GM18868 (cell line): ENCODE measurements around the gene SLC35A1.
"Not testable (repeated sequence)": the region's sequence is repeated elsewhere in the genome, so short reads cannot be mapped to it uniquely, and the experiment has no call there.

Source experiments
- ATAC-seq: cut with Tn5 transposase; IDR thresholded peaks from one replicate; pipeline ENCODE4 v1.9.1; 2021; ENCODE audit warnings: mild to moderate bottlenecking, moderate library complexity; ENCODE audit not compliant: unreplicated experiment

SLC35A1 gene, protein sequence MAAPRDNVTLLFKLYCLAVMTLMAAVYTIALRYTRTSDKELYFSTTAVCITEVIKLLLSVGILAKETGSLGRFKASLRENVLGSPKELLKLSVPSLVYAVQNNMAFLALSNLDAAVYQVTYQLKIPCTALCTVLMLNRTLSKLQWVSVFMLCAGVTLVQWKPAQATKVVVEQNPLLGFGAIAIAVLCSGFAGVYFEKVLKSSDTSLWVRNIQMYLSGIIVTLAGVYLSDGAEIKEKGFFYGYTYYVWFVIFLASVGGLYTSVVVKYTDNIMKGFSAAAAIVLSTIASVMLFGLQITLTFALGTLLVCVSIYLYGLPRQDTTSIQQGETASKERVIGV

DNA sequence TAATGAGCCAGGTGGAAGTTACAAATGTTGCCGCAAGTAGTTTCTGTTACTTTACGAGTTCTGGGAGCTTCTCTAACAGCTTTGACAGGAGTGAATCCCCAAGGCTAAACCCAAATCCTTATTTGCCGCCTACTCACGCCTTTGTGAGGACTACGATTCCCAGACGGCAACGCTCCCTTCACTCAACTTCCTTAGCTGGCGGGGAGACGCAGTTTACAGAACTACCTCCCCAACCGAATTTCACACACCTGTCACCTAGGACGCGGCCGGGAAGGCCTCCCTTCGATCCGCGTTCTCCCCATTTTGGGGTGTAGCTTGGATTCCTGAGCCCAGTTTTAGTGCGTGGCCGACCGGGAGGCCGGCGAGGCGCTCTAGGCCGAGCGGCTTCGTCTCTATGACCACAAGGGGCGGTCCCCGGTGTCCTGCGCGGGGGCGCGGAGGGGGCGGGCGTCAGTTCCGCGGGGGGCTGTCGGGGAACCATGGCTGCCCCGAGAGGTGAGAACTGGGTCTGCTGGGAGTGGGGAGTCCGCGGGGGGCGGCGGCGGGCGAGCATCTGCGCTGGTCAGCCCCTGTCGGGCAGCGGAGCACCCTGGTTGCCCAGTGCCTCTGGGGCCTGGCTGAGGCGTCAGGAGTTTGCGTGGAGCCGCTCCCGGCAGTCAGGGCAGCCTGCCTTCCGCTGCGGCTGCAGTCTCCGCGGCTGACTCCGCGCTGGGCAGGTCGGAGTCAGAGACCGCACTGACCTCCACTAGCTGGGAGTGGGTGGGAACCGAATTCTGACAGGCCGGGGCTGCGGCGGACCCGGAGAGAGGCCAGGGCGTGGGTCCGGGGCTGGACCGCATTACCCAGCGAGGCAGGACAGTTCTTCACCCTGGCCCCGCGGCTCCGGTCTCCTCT lies at the start of gene SLC35A1:
SLC35A1 (plus strand) TSS at position 450 of the 894 bp plus-strand sequence; CDS start at position 480, 30 bp downstream.
- ATAC-seq, result peak; percentile 95

DNA sequence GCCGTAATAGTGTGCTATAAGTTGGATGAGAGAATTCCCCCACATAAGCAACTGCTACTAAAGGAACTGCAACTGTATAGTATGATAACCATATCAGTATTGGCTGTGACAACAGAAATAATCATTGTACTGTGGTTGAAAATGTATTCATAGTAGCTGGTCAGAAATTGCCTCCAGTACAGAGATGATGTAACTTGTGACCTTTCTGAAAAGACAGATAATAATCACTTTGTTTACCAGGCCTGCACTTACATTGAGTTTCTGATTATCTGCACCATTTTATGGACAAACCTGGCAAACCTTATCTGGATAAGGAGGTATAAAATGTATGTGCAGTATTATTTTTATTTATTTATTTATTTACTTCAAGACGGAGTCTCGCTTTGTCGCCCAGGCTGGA lies 46.0 kb upstream of the SLC35A1 start:
- ATAC-seq, result no peak

DNA sequence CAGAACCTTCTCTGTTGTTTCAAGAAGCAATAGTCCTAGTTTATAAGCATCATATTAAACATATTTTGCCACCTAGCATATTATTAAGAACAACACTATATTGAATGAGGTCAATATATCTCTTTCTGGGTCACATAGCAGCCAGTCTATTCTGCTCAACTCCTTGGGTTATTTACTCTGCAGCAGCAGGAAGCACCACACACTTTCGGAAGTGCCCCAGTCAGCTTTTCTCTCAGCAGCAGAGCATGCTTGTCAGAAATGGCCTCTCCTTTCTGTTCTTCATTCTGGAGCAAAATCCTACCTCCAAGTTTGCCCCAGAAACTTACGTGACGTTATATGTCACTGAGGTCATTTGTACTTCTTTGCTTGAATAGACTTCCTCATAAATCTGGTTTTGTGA lies 42.3 kb upstream of the SLC35A1 start:
- ATAC-seq, result no peak

DNA sequence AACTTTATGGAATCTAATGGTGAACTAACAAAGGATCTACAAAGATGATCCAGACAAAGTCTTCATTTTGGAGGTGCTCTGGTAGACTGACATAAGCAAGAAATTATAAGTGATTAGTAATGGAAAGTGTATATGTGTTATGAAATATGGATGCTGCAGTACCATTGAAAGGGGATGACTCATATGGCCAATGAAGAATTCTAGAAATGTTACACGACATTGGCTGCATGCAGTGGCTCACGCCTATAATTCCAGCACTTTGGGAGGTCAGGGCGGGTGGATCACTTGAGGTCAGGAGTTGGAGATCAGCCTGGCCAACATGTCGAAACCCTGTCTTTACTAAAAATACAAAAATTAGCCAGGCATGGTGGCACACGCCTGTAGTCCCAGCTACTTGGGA lies 41.5 kb upstream of the SLC35A1 start:
- ATAC-seq, result no peak

DNA sequence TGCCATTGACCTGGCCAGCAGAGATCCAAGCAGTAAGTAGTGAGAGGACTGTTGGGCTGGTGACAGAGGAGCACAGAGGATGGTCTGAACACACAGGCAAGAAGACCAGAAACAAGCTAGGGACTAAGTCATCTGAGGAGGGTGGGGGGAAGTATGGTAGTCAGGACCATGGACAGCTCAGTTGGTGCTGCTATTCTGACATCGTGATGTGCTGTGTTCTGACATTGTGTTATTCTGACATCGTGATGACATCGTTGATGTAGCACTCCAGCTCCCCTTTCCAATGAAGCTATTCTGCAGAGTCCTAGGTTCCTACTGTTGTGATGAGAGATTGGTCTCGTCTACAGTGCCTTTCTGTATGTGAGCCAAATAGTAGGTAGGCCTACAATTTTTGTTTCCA lies 36.3 kb upstream of the SLC35A1 start:
- ATAC-seq, result peak; percentile 54

DNA sequence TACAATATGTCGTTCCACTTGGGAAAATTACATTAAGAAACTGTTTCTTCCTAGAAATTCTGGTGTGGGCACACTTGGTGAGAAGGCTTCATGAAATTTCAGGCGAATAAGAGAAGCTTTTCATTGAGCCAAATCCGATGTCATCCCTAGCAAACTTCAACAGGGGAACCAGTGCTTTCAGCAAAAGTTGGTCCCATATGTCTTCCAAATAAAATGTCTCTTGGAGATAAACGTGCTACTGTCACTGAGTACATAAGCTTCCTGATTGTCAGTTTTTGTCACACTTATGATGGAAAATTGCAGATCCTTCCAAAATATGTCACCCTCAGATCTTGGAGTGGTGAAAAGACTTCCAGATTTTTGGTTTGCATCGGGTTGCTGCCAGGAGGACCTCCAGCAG lies 31.1 kb upstream of the SLC35A1 start:
- no peak for ATAC-seq

DNA sequence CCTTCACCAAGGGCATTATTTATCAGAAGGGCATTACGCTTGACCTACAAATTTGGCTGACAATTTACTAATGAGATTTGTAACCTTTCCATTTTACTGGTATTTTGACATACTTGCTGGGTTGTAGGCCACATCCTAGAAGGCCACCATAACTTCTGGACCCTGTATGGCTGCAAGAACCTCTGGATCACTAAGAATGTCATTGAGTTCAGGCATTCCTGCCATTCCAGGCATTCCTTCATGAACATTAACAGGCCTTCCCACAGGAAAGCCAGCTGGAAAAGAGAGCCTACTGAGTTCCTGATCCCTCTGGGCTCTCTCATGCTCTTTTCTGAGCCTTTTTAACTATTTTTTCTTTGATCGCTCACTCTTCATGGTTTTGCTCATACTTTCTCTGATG lies 28.4 kb upstream of the SLC35A1 start:
- ATAC-seq, result no peak

DNA sequence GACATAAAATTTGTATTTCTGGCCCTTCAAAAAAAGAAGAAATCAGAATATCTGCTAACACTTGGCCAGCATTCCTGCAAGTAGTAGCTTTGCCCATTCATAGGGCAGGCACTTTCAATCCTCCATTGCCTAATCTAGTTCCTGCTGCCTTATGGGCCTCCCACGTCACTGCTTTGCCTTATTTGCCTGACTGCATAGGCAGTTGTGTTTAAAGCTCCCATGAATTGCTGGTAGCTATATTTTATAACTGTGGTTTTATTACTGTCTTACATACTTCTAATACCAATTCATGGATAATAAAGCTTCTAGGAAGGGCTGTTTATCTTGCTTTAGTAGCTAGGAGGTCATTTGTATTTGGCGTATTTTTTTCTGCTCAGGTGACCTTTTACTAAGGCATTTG lies 7.7 kb upstream of the SLC35A1 start:
- ATAC-seq, result no peak

DNA sequence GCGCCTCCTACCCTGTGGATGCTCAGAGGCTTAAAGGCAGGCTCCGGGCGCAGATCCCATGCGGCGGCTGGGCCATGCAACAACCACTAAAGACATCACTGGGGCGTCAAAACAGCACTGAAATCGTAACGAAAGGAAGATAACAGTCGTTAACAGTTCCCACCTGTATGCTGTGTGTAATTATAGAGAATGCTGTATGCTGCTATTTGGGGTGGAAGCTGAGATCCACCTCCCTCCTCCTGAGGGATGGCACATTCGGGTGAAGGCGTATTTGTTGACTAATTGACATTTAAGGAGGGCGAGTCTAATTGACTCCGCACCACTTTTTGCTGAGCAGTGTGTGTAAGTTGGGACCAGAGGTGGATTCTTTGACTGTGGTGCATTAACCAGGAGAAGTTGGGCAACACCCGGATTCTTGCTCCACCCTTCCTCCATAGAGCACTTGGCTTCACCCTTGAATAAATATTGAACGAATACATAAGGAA lies 687 bp downstream of the SLC35A1 start:
- ATAC-seq, result peak; percentile 67

DNA sequence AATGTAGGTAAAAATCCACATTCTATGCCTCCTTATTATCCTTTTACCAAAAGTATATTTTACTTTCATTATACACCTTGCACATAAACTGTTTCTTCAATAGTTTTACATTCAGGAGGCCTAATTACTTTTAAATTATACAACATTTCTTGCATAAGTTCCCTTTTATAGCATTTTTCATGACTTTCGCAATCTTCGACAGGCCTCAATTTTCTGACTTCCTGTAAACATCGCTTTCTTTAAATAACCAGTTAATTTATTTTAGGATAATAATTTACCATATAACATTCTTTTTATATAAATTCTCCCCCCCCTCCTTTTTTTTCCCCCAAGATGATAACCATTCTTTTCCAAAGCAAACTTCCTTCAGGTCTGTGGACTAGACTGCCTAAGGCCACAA lies 9.2 kb downstream of the SLC35A1 start:
- ATAC-seq, result no peak

DNA sequence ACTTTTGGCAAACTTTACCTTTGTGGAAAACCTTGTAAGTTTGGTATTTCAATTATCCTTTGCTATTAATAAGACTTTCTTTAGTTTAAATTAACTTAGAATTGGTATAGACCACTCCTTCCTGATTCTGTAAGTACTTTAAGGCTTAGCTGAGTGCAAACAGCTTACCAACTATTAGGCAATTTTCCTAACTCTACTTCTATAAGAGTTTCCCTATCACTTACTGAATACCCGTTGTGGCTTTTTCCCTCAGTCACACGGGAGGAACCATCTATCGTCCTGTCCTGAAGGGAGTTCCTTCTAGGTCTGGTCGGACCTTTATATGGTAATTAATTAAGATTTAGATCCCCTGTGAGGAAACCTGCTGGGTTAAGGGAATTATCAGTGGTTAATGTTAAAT lies 9.6 kb downstream of the SLC35A1 start:
- ATAC-seq, result no peak

DNA sequence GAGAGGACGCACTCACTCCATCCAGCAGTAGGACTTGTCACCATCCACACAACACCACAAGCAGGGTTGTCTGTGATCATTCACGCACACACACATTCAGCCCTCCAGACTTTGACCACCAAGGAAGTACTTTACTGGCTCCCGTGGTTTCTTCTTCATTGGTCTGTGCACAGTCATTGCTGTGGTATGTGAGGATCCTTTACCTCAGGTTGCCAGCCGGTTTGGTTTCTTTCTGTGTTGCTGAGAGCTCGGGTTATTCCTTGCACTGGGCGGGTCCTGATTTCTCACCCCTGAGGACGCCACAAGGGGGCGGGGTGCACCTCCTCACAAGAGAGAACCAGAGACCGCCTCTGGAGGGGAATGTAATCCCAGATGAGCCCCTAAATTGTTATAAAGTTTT lies 11.2 kb downstream of the SLC35A1 start:
- ATAC-seq, result no peak

DNA sequence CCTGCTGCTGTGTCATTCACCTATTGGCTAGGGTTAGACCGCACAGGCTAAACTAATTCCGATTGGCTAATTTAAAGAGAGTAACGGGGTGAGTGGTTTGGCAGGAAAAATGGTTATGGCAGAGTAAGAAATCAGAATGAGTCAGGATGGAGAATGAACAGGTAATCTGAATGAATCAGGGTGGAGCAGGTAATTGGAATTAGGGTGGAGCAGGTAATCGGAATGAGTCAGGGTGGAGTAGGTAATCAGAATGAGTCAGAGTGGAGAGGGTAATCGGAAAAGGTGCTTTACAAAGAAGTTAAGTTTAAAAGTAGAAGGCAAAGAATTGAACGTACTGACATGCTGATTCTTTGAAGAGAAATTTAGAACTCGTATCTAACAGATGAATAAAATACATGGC lies 11.7 kb downstream of the SLC35A1 start:
- no peak for ATAC-seq

DNA sequence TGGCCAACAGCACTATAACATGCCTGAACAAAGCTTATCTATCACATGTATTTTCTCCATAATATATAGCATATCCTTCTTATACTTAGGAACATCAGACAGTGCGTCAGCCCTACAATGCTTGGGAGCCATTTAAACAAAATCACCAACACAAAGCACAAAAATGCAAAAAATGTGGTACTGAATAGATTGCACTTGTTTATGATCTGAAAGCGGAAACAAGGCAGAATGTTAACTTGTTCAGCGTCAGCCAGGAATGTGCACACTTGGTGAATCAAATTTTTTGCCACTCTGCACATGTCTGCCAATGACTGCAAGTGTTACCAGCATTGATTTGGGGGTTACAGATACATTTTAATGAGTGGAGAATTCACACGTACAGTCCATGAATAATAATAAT lies 14.8 kb downstream of the SLC35A1 start:
- ATAC-seq, result no peak

DNA sequence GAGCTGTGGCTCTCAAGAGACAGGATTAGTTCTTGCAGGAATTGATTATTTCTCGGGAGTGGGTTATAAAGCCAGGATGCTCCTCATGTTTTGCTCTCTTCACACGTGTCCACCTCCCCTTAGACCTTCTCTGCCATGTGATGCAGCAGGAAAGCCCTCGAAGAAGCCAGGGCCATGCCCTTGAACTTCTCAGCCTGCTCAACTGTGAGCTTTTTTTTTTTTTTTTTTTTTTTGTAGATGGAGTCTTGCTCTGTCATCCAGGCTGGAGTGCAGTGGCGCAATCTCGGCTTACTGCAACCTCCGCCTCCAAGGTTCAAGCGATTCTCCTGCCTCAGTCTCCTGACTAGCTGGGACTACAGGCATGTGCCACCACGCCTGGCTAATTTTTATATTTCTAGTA lies 16.6 kb downstream of the SLC35A1 start:
- ATAC-seq, result not testable (repeated sequence)

DNA sequence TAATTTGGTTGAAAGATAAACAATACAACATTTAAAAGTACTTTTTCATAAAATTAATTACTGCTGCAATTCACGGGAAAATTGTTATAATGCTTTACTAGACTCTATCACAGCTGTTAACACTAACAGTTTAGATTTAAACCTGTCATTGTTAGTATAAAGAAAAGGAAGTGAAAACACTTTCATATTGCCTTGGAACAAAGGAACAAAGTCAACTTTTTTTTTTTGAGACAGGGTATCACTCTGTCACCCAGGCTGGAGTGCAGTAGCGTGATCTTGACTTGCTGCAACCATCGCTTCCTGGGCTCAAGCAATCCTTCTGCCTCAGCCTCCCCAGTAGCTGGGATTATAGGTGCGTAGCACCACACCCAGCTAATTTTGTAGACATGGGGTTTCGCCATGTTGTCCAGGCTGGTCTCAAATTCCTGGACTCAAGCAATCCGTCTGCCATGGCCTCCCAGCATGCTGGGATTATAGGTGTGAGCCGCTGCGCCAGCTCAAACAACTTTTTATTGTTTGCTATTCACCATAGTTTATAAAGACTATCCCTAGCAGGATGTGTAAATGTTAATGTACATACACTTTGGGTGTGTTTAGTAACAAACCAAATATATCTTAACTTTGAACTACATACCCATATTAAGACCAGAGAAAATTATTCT lies 22.1 kb downstream of the SLC35A1 start:
- peak; percentile 94 for ATAC-seq

DNA sequence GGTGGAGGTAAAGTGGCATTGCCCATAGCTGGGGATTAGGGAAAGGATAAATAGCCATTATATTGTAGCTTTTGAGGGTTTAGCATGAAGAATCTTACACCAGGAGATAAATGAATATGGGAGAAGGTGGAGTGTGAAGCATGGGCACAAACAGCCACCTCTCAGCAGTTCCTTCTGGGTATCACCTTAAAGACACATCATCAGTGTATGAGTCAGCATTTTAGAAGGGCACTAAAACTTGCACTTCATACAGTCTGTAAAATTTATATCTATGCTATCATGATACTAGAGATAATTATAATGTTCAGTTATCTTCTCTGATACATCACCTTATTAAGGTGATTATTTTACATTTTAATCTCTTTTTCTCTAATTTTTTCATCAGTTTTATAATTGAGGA lies 25.3 kb downstream of the SLC35A1 start:
- no peak for ATAC-seq

DNA sequence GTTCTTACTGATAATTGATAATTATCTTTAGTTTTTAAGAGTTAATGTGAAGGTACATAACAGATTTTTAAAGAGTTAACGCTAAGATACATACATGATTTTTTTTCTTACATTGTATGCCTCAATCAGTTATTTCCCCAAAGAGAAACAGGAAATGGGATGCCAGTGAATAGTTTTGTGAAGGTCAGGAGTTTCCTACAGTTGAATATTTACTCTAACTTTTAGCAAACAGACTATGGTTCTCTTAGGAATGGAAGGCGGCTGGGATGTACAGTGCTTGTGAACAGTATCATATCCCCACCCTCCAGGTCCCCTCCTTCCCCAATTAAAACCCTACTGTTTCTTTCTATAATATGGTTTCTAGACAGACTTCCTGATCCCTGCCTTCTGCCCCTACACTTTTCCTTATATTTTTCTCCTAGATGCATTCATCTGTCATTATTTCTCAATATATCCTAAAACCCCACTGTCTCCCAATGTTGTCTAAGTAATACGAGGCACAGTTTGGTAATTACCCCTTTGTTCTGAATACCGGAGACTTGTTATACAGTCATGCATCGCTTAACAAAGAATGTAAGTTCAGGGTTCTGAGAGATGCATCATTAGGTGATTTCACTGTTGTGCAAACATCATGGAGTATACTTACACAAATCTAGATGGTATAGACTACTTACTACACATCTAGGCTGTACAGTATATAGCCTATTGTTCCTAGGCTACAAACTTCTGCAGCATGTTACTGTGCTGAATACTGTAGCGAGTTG lies 29.2 kb downstream of the SLC35A1 start:
- no peak for ATAC-seq

DNA sequence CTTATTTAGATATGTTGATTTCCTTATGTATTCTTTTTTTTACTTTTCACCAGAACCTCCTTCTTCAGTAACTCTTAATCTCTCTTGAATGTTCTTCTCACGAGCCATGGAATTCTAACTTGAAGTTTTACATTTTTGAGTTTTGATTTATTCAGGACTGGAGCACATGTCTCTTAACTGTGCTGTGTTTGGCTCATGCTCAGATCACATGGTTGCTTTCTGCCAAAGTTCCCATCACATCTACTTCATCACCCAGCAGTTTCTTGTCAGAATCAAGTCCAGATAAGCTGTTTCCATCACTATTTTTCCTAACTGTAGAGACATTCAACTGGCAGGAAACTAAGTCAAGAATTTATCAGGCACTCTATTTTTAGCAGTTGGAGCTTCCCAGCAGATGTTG lies 31.7 kb downstream of the SLC35A1 start:
- no peak for ATAC-seq

DNA sequence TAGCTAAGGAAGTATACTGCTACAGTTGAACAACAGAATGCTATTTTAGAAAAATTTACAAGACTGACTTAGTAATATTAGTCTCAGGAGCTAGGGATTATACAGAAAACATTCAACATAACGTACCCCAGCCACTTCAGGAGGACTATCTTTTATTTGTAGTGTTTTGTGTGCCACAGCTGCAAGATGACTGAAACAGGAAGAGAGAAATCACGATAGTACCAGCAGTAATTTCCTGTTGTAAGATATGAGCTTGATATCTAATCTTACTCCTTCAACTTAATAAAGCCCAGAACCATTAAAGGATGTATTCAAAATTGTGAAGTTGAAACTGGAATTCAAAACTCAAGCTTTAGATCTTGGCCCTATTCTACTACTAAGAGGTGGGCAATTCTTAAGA lies 42.1 kb downstream of the SLC35A1 start:
- ATAC-seq, result no peak

DNA sequence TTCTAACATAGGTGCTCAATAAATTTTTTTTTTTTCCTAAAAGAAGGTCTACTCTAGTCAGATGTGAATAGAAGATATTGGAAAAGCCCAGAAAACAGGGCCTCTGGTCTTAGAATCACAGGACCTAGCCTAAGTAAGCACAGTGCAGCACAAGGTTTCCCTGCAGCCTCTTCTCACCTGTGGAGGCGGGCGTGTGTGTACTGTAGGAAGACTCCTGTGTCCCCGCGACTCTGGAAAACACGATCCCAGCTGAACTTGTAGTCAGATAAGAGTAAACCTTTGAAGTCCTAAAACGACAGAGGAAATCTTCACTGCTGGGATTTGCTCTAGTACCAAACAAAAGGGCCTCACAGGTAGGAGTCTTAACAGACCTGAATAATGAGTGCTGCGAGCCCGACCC lies 45.7 kb downstream of the SLC35A1 start:
- no peak for ATAC-seq
